Kidney epithelial cell (primary cell): ENCODE data around the gene GRIP1. TPM values are rescaled to one million over a fixed set of nuclear protein-coding genes. Genes with fewer than 3 reads are reported as not detected.

ENCODE experiments used
- DNase-seq: peaks from one replicate; pipeline ENCODE4 v3.0.0-alpha.2; 2010; ENCODE audit warnings: low read depth
- H3K27me3 ChIP-seq: 2 replicates; pipeline ENCODE4 v1.6.0; 2011; ENCODE audit warnings: low read length; ENCODE audit not compliant: control insufficient read depth, insufficient read depth
- H3K36me3 ChIP-seq: 2 replicates; pipeline ENCODE4 v1.5.1; 2011; ENCODE audit warnings: low read length; ENCODE audit not compliant: control insufficient read depth, insufficient read depth
- H3K4me3 ChIP-seq: 2 replicates; pipeline ENCODE4 v1.5.1; 2011; ENCODE audit warnings: low read depth, mild to moderate bottlenecking, control low read depth, low read length
- CTCF ChIP-seq: IDR thresholded peaks from 2 replicates; pipeline ENCODE4 v1.5.1; 2011; ENCODE audit warnings: mild to moderate bottlenecking, moderate library complexity, low read length, control low read depth, inconsistent platforms; ENCODE audit not compliant: insufficient read depth, poor library complexity, severe bottlenecking
- total RNA-seq: library from RNA; depleted of rRNA; stranded (reverse); fragments of >200 nt; gene quantifications from 2 replicates; pipeline ENCODE4 v1.2.3, GENCODE V29; 2015

GRIP1 gene
- total RNA-seq, 1 donor from 2014 or later, result 4.2 TPM

GRCh38 chr12:66529934-66530333 lies 148.9 kb downstream of the GRIP1 start:
- Histone ChIP-seq H3K36me3 (no peaks in the 10 kb centered on the region), H3K4me3 (no peak overlapping the region), H3K27me3 (no peaks in the 10 kb centered on the region)
- DNase-seq, result no peak
- no peak for TF ChIP-seq CTCF

- no peak for DNase-seq
- Histone ChIP-seq H3K36me3 (no peaks in the 10 kb centered on the region), H3K27me3 (no peaks in the 10 kb centered on the region), H3K4me3 (no peak overlapping the region)
- TF ChIP-seq CTCF, result no peak
These were observed 162.3 kb downstream of the GRIP1 start for GRCh38 chr12:66516561-66516960.

- Histone ChIP-seq H3K36me3 (no peaks in the 10 kb centered on the region), H3K27me3 (no peaks in the 10 kb centered on the region), H3K4me3 (no peak overlapping the region)
- TF ChIP-seq CTCF, result no peak
- DNase-seq, result no peak
These were observed 162.7 kb downstream of the GRIP1 start for GRCh38 chr12:66516133-66516532.

GRCh38 chr12:66514581-66514980 lies 164.3 kb downstream of the GRIP1 start:
- TF ChIP-seq CTCF, result no peak
- Histone ChIP-seq H3K4me3 (no peak overlapping the region), H3K36me3 (no peaks in the 10 kb centered on the region), H3K27me3 (no peaks in the 10 kb centered on the region)
- DNase-seq, result no peak

- TF ChIP-seq CTCF, result no peak
- Histone ChIP-seq H3K36me3 (no peaks in the 10 kb centered on the region), H3K27me3 (no peaks in the 10 kb centered on the region), H3K4me3 (no peak overlapping the region)
- DNase-seq, result no peak
These were observed 170.9 kb downstream of the GRIP1 start for GRCh38 chr12:66508025-66508424.

GRCh38 chr12:66503746-66504145 lies 175.1 kb downstream of the GRIP1 start:
- DNase-seq, result no peak
- no peaks in the 10 kb centered on the region for H3K27me3 ChIP-seq
- no peak for TF ChIP-seq CTCF
- no peaks in the 10 kb centered on the region for H3K36me3 ChIP-seq
- H3K4me3 ChIP-seq, result no peak overlapping the region
